Thyroid gland (tissue), 4 donors: ENCODE measurements around the gene ATP1A4. TPM values are rescaled to one million over a fixed set of nuclear protein-coding genes. Genes with fewer than 3 reads are reported as not detected.

Experiments
- DNase-seq, 2 donors: peaks; one replicate each; pipeline ENCODE4 v3.0.0-alpha.2; 2019
- H3K27ac ChIP-seq, 3 donors: fragments of 200-600 bp; sonication (generic); 1 replicate in 2 of 3; 2 replicates in 1 of 3; pipeline ENCODE4 v1.5.1; 2016 to 2019; ENCODE audit warnings: mild to moderate bottlenecking in 1 of 3, moderate library complexity in 1 of 3
- H3K27me3 ChIP-seq: fragments of 200-600 bp; sonication (generic); one replicate; pipeline ENCODE4 v1.5.1; 2019
- H3K36me3 ChIP-seq, 2 donors: fragments of 200-600 bp; sonication (generic); one replicate each; pipeline ENCODE4 v1.5.1; 2016 to 2019
- H3K4me1 ChIP-seq, 2 donors: fragments of 200-600 bp; sonication (generic); one replicate each; pipeline ENCODE4 v1.5.1; 2017 to 2019
- H3K4me3 ChIP-seq, 3 donors: fragments of 200-600 bp; sonication (generic); replicated peaks in 1 of 3; 1 replicate in 2 of 3; 2 replicates in 1 of 3; pipeline ENCODE4 v1.5.1; 2016; ENCODE audit warnings: mild to moderate bottlenecking in 1 of 3
- H3K9me3 ChIP-seq: fragments of 200-600 bp; sonication (generic); one replicate; pipeline ENCODE4 v1.5.1; 2017
- POLR2A ChIP-seq, 2 donors: fragments of 450-650 bp; IDR thresholded peaks; one replicate each; pipeline ENCODE4 v1.6.1; 2017; ENCODE audit warnings: antibody characterized with exemption in 2 of 2, mild to moderate bottlenecking in 2 of 2, moderate library complexity in 1 of 2
- WGBS, 2 donors: methylation state at CpG; one replicate each; pipeline ENCODE4 v1.1.5; 2017; 5-methylcytosine and 5-hydroxymethylcytosine counted together
- intact Hi-C: fragments of 100-400 bp; cut with DNase I; formaldehyde crosslinking; loops from one replicate; pipeline ENCODE4 v1.15.1; 2023
- total RNA-seq, 4 donors: library from RNA; depleted of rRNA; stranded (reverse); fragments of >200 nt; gene quantifications; one replicate each; pipeline ENCODE4 v1.2.3, GENCODE V29; 2016
- TF ChIP-seq, protein P1 (sequence below), 6 experiments: fragments of 200-600 bp in 3 of 6; fragments of 450-650 bp in 3 of 6; sonication (generic) in 3 of 6; IDR thresholded peaks; one replicate each; pipeline ENCODE4 v1.5.1; 2016 to 2019; ENCODE audit warnings: antibody characterized with exemption in 6 of 6, mild to moderate bottlenecking in 2 of 6, inconsistent platforms in 1 of 6, moderate library complexity in 1 of 6

ATP1A4 gene
- total RNA-seq, 4 donors from 2014 or later: not detected

DNA sequence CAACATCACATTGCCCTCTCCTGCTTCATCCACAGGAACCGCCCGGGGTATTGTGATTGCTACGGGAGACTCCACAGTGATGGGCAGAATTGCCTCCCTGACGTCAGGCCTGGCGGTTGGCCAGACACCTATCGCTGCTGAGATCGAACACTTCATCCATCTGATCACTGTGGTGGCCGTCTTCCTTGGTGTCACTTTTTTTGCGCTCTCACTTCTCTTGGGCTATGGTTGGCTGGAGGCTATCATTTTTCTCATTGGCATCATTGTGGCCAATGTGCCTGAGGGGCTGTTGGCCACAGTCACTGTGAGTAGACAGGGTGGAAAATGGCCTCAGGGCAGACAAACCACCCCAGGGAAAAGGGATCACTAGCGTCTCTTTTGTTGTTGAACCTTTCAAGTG is 12.7 kb downstream of the ATP1A4 start:
- Histone ChIP-seq H3K4me3 (no peak overlapping the region), H3K4me1 (peaks cover 13 to 36% of the 10 kb centered on the region in 2 donors), H3K36me3 (no peaks in the 10 kb centered on the region), H3K27ac (no peak overlapping the region), H3K9me3 (no peaks in the 10 kb centered on the region), H3K27me3 (no peaks in the 10 kb centered on the region)
- no peak for DNase-seq
- WGBS, 2 donors: 85 to 91% methylated on average over 10 of the region's 10 CpGs
- intact Hi-C loops: no loop called here
- TF ChIP-seq POLR2A (IDR thresholded peaks at IDR 0.05): no peak
- TF ChIP-seq, protein P1, sequence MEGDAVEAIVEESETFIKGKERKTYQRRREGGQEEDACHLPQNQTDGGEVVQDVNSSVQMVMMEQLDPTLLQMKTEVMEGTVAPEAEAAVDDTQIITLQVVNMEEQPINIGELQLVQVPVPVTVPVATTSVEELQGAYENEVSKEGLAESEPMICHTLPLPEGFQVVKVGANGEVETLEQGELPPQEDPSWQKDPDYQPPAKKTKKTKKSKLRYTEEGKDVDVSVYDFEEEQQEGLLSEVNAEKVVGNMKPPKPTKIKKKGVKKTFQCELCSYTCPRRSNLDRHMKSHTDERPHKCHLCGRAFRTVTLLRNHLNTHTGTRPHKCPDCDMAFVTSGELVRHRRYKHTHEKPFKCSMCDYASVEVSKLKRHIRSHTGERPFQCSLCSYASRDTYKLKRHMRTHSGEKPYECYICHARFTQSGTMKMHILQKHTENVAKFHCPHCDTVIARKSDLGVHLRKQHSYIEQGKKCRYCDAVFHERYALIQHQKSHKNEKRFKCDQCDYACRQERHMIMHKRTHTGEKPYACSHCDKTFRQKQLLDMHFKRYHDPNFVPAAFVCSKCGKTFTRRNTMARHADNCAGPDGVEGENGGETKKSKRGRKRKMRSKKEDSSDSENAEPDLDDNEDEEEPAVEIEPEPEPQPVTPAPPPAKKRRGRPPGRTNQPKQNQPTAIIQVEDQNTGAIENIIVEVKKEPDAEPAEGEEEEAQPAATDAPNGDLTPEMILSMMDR (IDR thresholded peaks at IDR 0.05): no peak

DNA sequence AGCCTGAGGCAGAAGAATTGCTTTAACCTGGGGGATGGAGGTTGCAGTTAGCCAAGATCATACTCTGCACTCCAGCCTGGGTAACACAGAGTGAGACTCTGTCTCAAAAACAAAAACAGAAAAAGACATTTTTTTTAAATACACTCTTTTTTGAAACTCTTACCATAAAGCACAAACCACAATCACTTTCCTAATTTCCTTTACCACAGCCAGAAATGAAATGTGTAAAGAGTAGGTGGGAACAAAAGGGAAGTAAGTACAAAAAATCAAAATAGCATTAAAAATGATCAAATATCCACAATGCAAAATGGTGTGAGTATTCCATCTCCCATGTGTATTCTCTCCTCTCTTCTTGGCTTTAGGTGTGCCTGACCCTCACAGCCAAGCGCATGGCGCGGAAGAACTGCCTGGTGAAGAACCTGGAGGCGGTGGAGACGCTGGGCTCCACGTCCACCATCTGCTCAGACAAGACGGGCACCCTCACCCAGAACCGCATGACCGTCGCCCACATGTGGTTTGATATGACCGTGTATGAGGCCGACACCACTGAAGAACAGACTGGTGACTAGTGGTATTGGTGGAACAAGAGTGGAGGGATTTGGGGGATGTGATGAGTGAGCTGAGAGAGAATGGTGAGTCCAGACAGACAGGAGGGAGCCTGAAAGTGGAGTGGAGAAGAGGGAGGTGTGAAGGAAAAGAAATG is 14.9 kb downstream of the ATP1A4 start:
- TF ChIP-seq POLR2A (IDR thresholded peaks at IDR 0.05): no peak
- TF ChIP-seq, protein P1 (IDR thresholded peaks at IDR 0.05): no peak
- no peaks in the 10 kb centered on the region for H3K27me3 ChIP-seq
- H3K27ac ChIP-seq: no peak overlapping the region
- H3K4me3 ChIP-seq: no peak overlapping the region
- H3K9me3 ChIP-seq: no peaks in the 10 kb centered on the region
- no peaks in the 10 kb centered on the region for H3K36me3 ChIP-seq
- WGBS, 2 donors: 83 to 87% methylated on average over 12 of the region's 12 CpGs
- peaks cover 12 to 27% of the 10 kb centered on the region in 2 donors for H3K4me1 ChIP-seq
- DNase-seq: no peak
- intact Hi-C loops: no loop called here

DNA sequence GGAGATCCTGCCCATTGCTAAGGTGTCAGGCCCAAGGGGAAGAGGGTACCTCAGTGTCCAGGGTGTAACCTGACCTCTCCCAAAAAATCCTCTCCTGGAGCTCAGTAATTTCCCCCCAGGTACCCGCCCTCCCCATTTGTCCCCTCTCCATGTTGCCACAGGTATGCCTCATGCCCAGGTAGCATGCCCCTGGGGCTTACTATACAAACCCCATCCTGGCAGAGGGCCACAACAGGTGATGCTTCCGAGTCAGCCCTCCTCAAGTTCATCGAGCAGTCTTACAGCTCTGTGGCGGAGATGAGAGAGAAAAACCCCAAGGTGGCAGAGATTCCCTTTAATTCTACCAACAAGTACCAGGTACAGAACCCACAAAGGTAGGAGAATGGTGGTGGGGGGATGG is 15.7 kb downstream of the ATP1A4 start:
- intact Hi-C loops: no loop called here
- Histone ChIP-seq H3K4me1 (peaks cover 12 to 32% of the 10 kb centered on the region in 2 donors), H3K27me3 (no peaks in the 10 kb centered on the region), H3K9me3 (no peaks in the 10 kb centered on the region), H3K36me3 (no peaks in the 10 kb centered on the region), H3K27ac (no peak overlapping the region), H3K4me3 (no peak overlapping the region)
- TF ChIP-seq, protein P1 (IDR thresholded peaks at IDR 0.05): no peak
- no peak for TF ChIP-seq POLR2A (IDR thresholded peaks at IDR 0.05)
- 75 to 81% methylated on average over 4 of the region's 4 CpGs for WGBS, 2 donors
- no peak for DNase-seq

DNA sequence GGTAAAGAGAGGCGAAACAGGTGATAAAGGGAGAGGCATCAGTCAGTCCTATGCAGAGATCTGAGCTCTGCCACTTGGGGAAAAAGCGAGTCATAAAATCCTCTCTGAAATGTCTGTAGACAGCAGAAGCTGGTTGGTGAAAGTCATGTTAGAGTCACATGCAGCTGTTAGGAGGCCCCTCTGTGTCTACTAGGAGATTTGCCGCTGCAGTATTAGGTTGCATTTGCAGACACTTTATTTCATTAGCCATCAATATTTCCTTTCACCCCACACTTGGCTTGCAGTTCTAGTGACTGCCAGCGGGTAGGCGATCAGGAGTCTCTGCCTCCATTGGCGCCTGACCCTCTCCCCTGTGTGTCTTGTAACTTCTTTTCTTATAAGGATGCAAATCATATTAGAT is 16.2 kb downstream of the ATP1A4 start:
- intact Hi-C loops: no loop called here
- Histone ChIP-seq H3K36me3 (no peaks in the 10 kb centered on the region), H3K4me1 (peaks cover 12 to 30% of the 10 kb centered on the region in 2 donors), H3K4me3 (no peak overlapping the region), H3K27me3 (no peaks in the 10 kb centered on the region), H3K9me3 (no peaks in the 10 kb centered on the region), H3K27ac (no peak overlapping the region)
- no peak for TF ChIP-seq POLR2A (IDR thresholded peaks at IDR 0.05)
- TF ChIP-seq, protein P1 (IDR thresholded peaks at IDR 0.05): no peak
- no peak for DNase-seq
- WGBS, 2 donors: 96% methylated on average over 6 of the region's 6 CpGs

DNA sequence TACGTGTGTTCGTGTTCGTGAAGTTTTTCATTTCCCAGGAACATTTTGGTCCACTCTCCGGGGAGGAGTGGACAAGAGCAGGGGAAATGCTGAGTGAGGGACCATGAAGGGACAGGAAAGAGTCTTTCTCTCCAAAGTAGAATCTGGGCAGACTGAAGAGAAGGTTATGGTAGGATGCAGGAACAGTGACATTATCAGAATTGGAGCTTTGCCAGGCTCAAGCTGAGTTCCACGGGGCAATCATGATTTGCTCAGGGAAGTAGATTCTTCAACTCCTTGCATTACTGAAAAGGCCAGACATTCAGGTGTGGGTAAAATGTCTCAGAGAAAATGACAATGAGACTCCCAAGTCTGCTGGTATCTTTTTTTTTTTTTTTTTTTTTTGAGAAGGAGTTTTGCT is 16.6 kb downstream of the ATP1A4 start:
- Histone ChIP-seq H3K4me1 (peaks cover 12 to 26% of the 10 kb centered on the region in 2 donors), H3K27ac (no peak overlapping the region), H3K9me3 (no peaks in the 10 kb centered on the region), H3K4me3 (no peak overlapping the region), H3K36me3 (no peaks in the 10 kb centered on the region), H3K27me3 (no peaks in the 10 kb centered on the region)
- 65 to 67% methylated on average over 5 of the region's 5 CpGs for WGBS, 2 donors
- TF ChIP-seq POLR2A (IDR thresholded peaks at IDR 0.05): no peak
- TF ChIP-seq, protein P1 (IDR thresholded peaks at IDR 0.05): no peak
- intact Hi-C loops: no loop called here
- DNase-seq: no peak
